ENCODE measurements around the gene SERPINI1. TPM values are rescaled to one million over a fixed set of nuclear protein-coding genes. Genes with fewer than 3 reads are reported as not detected.

SERPINI1 gene
- polyA plus RNA-seq, 3 donors = 0.12 to 1.6 (median 0.27) TPM

DNA sequence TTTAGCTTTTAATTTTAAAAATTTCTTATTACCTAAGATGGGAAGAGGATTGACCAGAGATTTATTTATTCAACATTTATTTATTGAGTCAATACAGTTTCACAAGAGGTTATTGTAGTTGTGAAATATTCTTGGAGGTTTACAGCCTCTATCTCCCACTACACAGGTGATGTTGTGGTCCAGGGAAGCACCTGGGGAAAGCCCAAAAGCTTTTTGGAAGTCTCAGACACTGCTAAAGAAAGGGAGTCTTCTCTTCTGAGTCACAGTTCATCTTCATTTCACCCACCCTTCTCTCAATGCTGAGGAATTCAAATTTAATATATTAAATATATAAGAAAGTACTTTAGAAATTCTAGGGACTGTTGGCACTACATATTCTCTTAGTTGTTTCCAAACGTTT lies 41.8 kb downstream of the SERPINI1 start:
- no peaks in the 10 kb centered on the region for H3K4me1 Mint-ChIP-seq
- H3K9ac ChIP-seq (ENCODE audit: insufficient read depth, low read length, poor library complexity, severe bottlenecking) = no peak overlapping the region

DNA sequence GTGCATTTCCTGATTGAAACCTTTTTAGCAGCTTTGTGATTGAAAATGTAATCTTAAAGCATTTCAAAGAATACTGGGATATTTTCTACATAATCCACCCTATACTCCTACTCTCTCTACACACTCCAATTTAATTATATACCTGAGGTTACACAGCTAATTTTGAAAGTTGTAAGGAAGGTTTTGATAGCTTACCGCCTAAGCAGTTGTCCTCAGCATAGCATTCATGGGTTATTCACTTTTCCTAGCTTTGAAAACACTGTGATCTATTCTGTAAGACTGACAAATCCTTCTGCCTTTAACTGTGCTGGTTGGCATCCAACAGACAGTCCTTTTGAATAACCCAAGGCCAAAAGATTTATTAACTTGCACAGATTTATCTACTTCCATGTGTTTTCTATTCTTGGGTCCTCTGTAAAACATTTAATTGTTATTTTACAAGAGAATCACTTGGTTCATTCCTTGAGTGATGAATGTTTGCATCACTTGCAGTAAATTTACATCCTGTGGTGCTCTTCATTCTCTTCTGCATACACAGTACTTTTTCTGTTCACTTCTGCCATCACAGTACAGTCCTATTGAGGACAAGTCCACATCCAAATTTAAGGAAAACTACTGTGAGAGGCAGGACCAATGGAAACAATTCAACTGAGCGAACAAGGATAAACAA lies 44.8 kb downstream of the SERPINI1 start:
- Histone ChIP-seq H4K20me1 (ENCODE audit: insufficient read depth, low read length) (no peaks in the 10 kb centered on the region), H3K4me3 (replicated peaks in 1 of 3; ENCODE audit: low read depth in 2 of 3, low read length in 3 of 3) (no peak overlapping the region), H2AFZ (ENCODE audit: insufficient read depth, low read depth, low read length, poor library complexity, severe bottlenecking) (no peak overlapping the region), H3K79me2 (ENCODE audit: insufficient read depth, low read length) (no peaks in the 10 kb centered on the region), H3K4me1 (ENCODE audit: control insufficient read depth in 1 of 2, insufficient read depth in 2 of 2, low read length in 2 of 2) (no peaks in the 10 kb centered on the region), H3K4me2 (replicated peaks; ENCODE audit: extremely low read depth, low read length, poor library complexity, severe bottlenecking) (no peak overlapping the region), H3K27ac (ENCODE audit: low read depth in 1 of 2, low read length in 2 of 2) (no peak overlapping the region), H3K9ac (ENCODE audit: insufficient read depth, low read length, poor library complexity, severe bottlenecking) (no peak overlapping the region), H3K27me3 (ENCODE audit: control insufficient read depth in 2 of 2, insufficient read depth in 2 of 2, low read length in 2 of 2) (no peaks in the 10 kb centered on the region), H3K9me3 (replicated peaks in 1 of 2; ENCODE audit: control insufficient read depth in 1 of 2, insufficient read depth in 1 of 2, low read length in 2 of 2) (no peaks in the 10 kb centered on the region), H3K36me3 (replicated peaks in 1 of 2; ENCODE audit: control insufficient read depth in 1 of 2, insufficient read depth in 2 of 2, low read length in 2 of 2) (no peaks in the 10 kb centered on the region)
- Mint-ChIP-seq H3K4me3 (no peak overlapping the region), H3K27ac (no peak overlapping the region), H3K36me3 (no peaks in the 10 kb centered on the region), H3K4me1 (no peaks in the 10 kb centered on the region), H3K27me3 (ENCODE audit: low read depth in 3 of 3) (peaks cover 0 to 3% (median 2%) of the 10 kb centered on the region in 3 donors), H3K9me3 (peaks cover 0 to 11% (median 5%) of the 10 kb centered on the region in 7 donors)
- no CpG with 5 or more reads among the region's 2 CpGs for WGBS (ENCODE audit: insufficient coverage)
- no peak for DNase-seq
- intact Hi-C loops (cut with micrococcal nuclease) = no loop called here
- TF ChIP-seq, protein P1, sequence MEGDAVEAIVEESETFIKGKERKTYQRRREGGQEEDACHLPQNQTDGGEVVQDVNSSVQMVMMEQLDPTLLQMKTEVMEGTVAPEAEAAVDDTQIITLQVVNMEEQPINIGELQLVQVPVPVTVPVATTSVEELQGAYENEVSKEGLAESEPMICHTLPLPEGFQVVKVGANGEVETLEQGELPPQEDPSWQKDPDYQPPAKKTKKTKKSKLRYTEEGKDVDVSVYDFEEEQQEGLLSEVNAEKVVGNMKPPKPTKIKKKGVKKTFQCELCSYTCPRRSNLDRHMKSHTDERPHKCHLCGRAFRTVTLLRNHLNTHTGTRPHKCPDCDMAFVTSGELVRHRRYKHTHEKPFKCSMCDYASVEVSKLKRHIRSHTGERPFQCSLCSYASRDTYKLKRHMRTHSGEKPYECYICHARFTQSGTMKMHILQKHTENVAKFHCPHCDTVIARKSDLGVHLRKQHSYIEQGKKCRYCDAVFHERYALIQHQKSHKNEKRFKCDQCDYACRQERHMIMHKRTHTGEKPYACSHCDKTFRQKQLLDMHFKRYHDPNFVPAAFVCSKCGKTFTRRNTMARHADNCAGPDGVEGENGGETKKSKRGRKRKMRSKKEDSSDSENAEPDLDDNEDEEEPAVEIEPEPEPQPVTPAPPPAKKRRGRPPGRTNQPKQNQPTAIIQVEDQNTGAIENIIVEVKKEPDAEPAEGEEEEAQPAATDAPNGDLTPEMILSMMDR (IDR thresholded peaks at IDR 0.05) = no peak

More for the DNA sequence above, 41.8 kb downstream of the SERPINI1 start:
- no peaks in the 10 kb centered on the region for H4K20me1 ChIP-seq (ENCODE audit: insufficient read depth, low read length)
- DNase-seq = no peak
- no peak overlapping the region for H3K27ac ChIP-seq (ENCODE audit: low read depth in 1 of 2, low read length in 2 of 2)
- Mint-ChIP-seq H3K4me3 (no peak overlapping the region), H3K36me3 (no peaks in the 10 kb centered on the region), H3K27me3 (ENCODE audit: low read depth in 3 of 3) (peaks cover 0 to 3% (median 2%) of the 10 kb centered on the region in 3 donors), H3K27ac (no peak overlapping the region), H3K9me3 (peaks cover 0 to 9% (median 5%) of the 10 kb centered on the region in 7 donors)
- no peaks in the 10 kb centered on the region for H3K36me3 ChIP-seq (replicated peaks in 1 of 2; ENCODE audit: control insufficient read depth in 1 of 2, insufficient read depth in 2 of 2, low read length in 2 of 2)
- H2AFZ ChIP-seq (ENCODE audit: insufficient read depth, low read depth, low read length, poor library complexity, severe bottlenecking) = no peak overlapping the region
- TF ChIP-seq, protein P1 (IDR thresholded peaks at IDR 0.05) = no peak
- H3K79me2 ChIP-seq (ENCODE audit: insufficient read depth, low read length) = no peaks in the 10 kb centered on the region
- no peaks in the 10 kb centered on the region for H3K27me3 ChIP-seq (ENCODE audit: control insufficient read depth in 2 of 2, insufficient read depth in 2 of 2, low read length in 2 of 2)
- no peak overlapping the region for H3K4me2 ChIP-seq (replicated peaks; ENCODE audit: extremely low read depth, low read length, poor library complexity, severe bottlenecking)
- no peaks in the 10 kb centered on the region for H3K4me1 ChIP-seq (ENCODE audit: control insufficient read depth in 1 of 2, insufficient read depth in 2 of 2, low read length in 2 of 2)
- 100% methylated on average over 1 of the region's 1 CpG for WGBS (ENCODE audit: insufficient coverage)
- H3K4me3 ChIP-seq (replicated peaks in 1 of 3; ENCODE audit: low read depth in 2 of 3, low read length in 3 of 3) = no peak overlapping the region
- no peaks in the 10 kb centered on the region for H3K9me3 ChIP-seq (replicated peaks in 1 of 2; ENCODE audit: control insufficient read depth in 1 of 2, insufficient read depth in 1 of 2, low read length in 2 of 2)
- intact Hi-C loops (cut with micrococcal nuclease) = no loop called here

Data from CD14-positive monocyte (primary cell).